Ramos (cell line): ENCODE results near the gene NCK1.
"Not testable (repeated sequence)": the region's sequence is repeated elsewhere in the genome, so short reads cannot be mapped to it uniquely, and the experiment has no call there.

Experiments used
- in situ Hi-C: fragments of 300-500 bp; cut with MboI; formaldehyde crosslinking; loops from one replicate; pipeline ENCODE4 v1.14.3; 2022; ENCODE audit warnings: low sequenced_read_pairs; ENCODE audit not compliant: unreplicated experiment

NCK1 gene

DNA sequence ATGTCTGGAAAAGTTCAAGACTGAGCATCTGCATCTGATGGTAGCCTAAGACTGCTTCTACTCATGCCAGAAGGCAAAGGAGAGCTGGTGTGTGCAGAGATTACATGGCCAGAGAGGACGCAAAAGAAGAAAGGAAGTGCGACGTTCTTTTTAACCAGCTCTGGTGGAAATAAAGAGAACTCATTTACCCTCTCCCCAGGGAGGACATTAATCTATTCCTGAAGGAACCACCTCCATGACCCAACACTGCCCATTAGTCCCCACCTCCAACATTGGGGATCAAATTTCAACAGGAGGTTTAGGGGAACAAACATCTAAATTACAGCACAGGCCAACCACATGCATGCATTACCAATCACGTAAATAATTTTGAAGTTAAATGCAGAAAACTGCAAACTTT lies 1.5 kb upstream of the NCK1 start:
- in situ Hi-C loops: no loop called here

DNA sequence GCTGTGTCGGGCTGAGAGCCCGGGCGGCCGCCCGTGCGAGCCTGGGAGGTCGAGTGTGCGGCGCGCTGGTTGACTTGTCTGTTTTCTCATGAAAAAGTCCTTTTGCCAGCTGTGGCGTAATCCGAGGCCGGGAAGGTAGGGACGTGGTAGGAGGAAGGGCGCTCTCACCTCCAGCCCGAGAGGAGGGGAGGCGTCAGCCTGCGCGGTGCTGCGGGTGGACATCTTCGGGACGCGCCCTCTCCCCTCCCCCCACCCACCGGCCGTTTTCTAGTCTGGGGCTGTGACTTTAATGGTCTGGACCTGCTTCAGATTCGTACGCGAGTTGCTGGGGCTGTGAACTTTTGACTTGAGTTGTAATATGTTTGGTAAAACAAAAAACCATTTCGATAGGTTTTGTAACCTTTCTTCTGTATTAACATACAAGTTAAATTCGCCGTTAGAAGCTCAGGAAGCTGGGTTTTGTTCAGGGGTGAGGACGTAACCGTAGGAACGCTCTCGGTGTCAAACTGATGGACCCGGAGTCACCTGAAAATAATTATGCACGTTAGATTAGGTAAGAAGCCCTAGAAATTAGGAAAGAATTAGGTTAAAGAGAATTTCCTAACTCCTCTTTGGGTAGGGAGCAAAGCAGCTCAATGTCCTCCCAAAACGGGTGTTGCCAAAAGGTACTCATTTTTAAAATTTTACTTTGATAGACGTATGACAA lies 762 bp downstream of the NCK1 start:
- in situ Hi-C loops: no loop called here

DNA sequence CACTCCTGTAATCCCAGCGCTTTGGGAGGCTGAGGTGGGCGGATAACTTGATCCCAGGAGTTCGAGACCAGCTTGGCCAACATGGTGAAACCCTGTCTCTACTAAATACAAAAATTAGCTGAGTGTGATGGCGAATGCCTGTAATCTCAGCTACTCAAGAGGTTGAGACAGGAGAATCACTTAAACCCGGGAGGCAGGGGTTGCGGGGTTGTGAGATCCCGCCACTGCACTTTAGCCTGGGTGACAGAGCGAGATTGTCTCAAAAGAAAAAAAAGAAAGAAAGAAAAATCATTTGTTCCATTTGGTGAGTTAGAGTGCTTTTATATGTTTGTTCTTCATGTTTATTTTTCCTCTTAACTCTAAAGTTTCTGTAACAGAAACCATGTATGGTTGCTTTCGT lies 7.3 kb downstream of the NCK1 start:
- in situ Hi-C loops: no loop called here

DNA sequence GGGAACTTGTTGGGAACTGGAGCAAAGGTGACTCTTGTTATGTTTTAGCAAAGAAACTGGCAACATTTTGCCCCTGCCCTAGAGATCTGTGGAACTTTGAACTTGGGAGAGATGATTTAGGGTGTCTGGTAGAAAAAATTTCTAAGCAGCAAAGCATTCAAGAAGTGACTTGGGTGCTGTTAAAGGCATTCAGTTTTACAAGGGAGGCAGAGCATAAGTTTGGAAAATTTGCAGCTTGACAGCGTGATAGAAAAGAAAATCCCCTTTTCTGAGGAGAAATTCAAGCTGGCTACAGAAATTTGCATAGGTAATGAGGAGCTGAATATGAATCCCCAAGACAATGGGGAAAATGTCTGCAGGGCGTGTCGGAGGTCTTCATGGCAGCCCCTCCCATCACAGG lies 10.2 kb downstream of the NCK1 start:
- in situ Hi-C loops: not testable (repeated sequence)

DNA sequence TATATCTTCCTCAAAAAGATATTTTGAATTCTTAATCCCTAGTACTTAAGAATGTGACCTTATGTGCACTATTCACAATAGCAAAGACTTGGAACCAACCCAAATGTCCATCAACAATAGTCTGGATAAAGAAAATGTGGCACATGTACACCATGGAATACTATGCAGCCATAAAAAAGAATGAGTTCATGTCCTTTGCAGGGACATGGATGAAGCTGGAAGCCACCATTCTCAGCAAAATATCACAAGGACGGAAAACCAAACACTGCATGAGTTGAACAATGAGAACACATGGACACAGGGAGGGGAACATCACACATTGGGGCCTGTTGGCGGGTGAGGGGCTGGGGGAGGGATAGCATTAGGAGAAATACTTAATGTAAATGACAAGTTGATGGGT lies 17.5 kb downstream of the NCK1 start:
- in situ Hi-C loops: not testable (repeated sequence)

DNA sequence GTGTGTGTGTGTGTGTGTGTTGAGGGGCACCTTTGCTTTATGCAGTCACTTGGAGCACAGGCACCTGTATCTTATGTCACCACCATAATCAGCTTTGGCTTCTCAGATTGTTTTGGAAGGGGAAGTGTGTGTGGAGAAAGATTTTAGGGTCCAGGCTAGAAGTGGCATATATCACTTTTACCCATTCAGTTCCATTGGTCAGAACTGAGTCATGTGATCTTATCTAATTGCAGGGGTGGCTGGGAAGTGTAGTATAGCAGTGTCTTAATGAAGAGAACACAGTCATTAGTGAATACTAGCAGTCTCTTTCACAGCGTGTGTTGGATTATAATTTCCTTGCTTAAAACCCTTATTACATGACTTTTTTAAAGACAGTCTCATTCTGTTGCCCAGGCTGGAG lies 20.6 kb downstream of the NCK1 start:
- in situ Hi-C loops: no loop called here

DNA sequence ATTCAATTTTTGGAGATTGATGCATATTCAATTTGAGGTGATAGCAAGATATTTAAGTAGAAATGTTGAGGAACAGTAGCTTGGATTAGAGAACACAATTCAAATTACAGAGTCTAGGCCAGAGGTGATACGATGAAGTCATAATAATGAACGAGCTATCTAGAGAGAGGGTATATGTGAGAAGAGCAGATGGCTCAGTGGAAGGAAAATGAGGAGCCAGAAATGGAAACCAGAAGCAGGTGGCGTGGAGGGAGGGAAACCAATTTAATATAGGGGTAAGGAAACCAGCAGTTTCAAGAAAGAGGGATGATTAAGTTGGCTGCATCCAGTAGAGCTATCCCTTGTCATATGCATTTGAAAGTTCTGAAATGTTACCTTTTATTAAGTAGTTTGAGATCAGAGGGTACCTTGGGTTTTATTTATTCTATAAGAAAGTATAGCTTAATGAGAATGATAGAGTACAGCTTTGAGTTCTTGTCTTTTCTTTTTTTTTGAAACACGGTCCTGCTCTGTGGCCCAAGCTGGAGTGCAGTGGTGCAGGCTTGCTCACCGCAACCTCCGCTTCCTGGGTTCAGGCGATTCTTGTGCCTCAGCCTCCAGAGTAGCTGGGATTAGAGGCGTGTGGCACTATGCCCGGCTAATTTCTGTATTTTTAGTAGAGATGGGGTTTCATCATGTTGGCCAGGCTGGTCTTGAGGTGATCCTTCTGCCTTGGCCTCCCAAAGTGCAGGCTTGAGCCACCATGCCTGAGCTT lies 22.1 kb downstream of the NCK1 start:
- in situ Hi-C loops: no loop called here

DNA sequence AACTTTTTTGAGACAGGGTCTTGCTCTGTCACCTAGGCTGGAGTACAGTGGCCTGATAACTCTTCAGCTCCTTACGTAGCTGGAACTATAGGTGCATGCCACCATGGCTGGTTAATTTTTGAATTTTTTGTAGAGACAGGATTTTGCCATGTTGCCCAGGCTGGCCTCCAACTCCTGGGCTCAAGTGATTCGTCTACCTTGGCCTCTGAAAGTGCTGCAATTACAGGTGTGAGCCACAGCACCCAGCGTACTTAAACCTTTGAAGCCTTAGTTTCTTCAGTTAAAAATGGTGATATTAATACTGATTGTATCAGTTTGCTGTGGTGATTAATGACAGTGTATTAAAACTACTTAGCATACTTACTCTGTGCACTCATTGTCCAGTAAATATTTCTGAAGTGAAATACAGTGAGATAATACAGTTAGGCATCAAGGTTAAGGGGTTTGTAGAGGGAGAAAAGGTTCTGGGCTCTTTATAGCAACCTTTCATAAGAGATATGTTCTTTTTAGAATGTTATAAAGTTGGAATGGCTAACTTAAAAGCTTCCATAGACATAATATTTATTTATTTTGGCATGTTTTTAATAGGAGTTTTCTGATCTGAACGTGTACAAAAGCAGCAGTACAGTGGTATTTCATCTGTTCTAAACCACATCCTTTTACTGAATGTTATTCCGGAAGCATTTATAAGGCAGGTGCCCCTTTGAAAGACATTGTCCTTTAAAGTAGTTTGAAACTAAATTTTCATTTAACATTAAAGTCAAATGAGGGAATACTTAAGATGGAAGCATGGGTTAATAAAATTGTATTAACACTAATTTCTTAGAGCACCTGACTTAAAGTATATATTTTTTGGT lies 23.6 kb downstream of the NCK1 start:
- in situ Hi-C loops: no loop called here

DNA sequence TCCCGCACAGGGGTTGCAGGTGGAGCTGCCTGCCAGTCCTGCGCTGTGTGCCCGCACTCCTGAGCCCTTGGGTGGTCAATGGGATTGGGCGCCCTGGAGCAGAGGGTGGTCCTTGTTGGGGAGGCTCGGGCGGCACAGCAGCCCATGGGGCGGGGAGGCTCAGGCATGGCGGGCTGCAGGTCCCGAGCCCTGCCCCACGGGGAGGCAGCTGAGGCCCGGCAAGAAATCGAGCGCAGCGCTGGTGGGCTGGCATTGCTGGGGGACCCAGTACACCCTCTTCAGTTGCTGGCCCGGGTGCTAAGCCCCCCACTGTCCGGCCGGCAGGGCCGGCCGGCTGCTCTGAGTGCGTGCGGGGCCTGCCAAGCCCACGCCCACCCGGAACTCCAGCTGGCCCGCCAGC lies 27.9 kb downstream of the NCK1 start:
- in situ Hi-C loops: no loop called here

DNA sequence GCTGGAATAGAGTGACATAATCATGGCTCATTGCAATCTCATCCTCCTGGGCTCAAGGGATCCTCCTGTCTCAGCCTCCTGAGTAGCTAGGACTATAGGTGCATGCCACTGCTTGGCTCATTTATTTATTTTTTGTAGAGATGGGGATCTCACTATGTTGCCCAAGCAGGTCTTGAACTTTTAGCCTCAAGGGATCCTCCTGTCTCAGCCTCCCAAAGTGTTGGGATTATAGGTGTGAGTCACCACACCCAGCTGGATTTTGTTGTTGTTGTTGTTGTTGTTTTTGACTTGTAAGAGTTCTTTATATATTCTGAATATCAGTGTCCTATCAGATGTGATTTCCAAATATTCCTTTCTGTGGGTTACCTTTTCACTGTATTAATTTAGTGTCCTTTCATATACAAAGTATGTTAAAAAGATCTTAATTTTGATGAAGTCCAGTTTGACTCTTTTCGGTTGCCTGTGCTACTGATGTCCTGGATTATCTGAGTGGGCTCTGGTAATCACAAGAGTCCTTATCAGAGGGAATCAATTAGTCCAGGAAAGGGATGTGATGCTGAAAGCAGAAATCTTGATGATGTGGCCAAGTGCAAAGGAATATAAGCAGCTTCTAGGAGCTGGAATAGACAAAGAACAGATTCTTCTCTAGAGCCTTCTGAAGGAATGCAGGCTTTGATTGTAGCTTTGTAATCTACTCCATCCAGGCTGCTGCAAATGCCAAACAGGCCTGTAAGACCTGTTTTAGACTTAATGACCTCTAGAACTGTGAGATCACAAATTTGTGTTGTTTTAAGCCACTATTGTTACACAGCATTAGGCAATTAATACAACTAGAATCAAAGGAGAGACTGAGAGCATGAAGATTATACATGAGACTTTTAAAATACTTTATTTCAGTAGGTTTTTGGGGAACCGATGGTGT lies 30.2 kb downstream of the NCK1 start:
- in situ Hi-C loops: no loop called here

DNA sequence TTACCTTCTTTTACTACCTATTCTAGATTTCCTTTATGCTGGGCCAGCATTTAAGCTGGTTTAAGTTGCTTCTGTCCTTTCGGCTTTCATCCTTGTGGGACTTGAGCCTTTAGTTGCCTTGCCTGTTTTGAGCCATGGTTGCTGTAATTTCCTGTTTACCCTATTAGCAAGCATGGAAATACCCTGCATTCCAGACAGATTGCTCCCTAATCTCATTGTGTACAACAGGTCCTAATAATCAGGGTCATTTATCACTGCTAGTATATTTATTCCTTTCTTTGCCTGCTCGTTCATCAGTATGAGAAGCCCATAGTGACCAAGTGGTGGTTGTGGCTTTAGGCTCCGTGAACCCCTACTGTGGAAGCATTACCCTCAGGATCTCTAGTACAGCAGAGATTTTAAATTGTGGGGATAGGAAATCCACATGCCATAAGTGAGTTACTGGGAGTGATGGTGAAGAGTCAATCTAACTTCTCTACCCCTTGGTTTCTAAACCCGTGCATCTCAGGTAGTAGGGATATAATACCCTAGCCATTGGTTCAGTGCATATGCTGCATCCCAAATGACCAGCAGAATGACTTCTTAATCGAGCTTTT lies 31.9 kb downstream of the NCK1 start:
- in situ Hi-C loops: no loop called here

DNA sequence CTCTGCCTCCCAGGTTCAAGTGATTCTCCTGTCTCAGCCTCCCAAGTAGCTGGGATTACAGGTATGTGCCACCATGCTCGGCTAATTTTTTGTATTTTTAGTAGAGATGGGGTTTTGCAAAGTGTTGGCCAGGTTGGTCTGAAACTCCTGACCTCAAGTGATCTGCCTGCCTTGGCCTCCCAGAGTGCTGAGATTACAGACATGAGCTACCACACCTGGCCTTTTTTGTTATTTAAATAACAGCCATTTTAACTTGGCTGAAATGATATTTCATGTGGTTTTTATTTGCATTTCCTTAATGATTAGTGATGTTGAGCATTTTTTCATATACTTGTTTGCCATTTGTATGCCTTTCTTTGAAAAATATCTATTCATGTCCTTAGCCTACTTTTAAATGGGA lies 35.2 kb downstream of the NCK1 start:
- in situ Hi-C loops: not testable (repeated sequence)

DNA sequence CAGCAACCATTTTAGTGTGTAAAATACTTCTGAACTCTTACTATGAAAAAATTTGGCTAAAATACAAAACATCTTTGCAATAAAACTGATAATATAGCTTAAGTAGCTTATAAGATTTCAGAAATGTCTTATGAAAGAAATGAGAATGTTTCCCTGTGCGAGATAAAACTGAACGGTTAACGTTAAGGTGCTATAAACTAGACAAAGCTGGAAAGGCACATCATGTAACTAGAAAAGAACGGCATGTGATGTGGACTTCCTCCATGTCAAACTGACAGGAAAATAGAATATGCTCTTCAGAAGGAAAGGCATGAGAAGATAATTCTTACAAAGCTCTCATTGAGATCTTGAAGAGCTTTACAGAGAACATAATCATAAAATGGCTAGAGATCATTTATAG lies 36.5 kb downstream of the NCK1 start:
- in situ Hi-C loops: no loop called here

DNA sequence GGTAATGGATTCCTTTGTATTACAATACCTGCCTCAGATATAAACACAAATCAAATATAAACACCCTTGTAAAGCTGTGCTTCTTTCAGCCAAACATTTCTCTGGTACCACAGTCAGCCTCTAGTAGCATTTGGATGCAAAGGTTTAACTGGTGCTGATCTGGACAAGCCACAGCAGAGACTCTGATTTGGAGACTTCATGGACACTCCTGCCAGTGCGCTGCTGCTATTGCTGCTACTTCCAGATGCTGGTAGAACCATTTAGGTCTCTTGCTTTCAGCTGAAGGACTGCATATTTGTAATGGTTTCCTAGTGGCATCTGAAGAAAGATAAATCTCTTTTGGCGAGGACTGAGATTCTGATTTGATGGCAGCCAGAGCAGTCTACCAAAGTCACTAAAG lies 36.9 kb downstream of the NCK1 start:
- in situ Hi-C loops: no loop called here

DNA sequence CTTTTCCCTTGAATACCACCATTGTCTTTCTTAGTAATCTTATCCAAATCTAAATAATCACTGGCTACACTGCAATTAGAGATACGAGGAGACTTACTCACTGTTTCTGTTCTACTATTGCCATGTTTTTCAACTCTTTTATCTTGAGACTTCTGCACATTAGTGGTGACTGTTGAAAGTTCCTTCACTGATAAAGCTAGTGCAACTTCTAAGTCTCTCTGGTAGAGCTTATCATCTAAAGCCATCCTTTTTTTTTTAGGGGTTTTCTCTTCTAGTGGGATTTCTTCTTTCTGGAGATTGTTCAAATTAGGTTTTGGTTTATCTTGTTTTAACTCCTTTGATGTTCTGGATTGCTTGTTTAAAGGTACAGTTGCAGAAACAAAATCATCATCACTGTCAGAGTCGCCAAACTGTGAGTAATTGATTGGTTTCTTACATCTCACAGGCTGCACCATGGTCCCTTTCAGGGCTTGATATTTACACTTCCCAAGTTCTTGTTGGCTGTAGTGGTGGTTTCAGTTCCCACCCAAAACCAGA lies 37.7 kb downstream of the NCK1 start:
- in situ Hi-C loops: no loop called here

DNA sequence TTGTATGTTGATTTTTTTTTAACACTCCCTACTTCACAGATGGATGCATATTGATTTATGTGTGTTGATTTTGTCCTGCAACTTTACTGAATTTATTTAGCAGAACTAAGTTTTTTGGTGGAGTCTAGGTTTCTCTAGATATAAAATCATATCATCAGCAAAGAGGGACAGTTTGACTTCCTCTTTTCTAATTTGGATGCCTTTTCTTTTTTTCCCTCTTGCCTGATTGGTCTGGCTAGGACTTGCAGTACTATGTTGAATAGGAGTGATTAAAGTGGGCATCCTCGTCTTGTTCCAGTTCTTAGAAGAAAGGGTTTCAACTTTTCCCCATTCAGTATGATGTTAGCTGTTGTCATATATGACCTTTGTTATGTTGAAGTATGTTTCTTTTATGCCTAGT lies 38.7 kb downstream of the NCK1 start:
- in situ Hi-C loops: not testable (repeated sequence)

DNA sequence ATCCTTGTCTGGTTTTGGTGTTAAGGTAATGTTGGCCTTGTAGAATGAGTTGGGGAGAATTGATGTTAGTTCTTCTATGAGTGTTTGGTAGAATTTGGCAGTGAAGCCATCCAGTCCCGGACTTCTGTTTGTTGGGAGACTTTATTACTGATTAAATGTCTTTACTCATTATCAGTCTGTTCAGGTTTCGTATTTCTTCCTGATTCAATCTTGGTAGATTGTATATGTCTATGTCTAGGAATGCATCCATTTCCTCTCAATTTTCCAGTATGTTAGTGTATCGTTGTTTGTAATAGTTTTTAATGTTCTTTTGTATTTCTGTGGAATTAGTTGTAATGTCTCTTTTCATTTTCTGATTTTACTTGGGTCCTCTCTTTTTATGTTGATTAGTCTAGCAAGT lies 39.4 kb downstream of the NCK1 start:
- in situ Hi-C loops: no loop called here

DNA sequence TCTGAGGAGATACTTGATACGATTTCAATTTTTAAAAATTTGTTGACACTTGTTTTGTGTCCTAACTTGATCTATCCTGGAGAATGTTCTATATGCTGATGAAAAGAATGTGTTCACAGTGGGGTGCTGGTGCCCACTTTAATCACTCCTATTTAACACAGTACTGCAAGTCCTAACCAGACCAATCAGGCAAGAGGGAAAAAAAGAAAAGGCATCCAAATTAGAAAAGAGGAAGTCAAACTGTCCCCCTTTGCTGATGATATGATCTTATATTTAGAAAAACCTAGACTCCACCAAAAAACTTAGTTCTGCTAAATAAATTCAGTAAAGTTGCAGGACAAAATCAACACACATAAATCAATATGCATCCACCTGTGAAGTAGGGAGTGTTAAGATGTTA lies 40.5 kb downstream of the NCK1 start:
- in situ Hi-C loops: not testable (repeated sequence)

DNA sequence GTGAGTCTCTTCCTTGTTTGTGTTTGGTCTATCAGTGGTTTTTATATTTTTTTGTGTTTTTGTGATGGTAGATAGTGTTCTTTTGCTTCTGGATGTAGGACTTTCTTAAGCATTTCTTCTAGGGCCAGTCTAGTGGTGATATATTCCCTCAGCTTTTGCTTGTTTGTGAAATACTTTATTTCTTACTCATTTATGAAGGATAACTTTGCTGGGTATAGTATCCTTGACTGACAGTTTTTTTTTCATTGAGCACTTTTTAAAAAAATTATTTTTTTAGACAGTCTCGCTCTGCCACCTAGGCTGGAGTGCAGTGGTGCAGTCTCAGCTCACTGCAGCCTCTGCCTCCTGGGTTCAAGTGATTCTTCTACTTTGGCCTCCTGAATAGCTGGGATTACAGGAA lies 41.9 kb downstream of the NCK1 start:
- in situ Hi-C loops: no loop called here
